Measurements from ENCODE around the gene CRYGB. TPM values are rescaled to one million over a fixed set of nuclear protein-coding genes. Genes with fewer than 3 reads are reported as not detected.

Gene CRYGB
- total and polyA plus RNA-seq, 10 of the 15 experiments (the other 5 are each of a cell fraction or from before 2014, with no cell fraction given), result not detected

DNA sequence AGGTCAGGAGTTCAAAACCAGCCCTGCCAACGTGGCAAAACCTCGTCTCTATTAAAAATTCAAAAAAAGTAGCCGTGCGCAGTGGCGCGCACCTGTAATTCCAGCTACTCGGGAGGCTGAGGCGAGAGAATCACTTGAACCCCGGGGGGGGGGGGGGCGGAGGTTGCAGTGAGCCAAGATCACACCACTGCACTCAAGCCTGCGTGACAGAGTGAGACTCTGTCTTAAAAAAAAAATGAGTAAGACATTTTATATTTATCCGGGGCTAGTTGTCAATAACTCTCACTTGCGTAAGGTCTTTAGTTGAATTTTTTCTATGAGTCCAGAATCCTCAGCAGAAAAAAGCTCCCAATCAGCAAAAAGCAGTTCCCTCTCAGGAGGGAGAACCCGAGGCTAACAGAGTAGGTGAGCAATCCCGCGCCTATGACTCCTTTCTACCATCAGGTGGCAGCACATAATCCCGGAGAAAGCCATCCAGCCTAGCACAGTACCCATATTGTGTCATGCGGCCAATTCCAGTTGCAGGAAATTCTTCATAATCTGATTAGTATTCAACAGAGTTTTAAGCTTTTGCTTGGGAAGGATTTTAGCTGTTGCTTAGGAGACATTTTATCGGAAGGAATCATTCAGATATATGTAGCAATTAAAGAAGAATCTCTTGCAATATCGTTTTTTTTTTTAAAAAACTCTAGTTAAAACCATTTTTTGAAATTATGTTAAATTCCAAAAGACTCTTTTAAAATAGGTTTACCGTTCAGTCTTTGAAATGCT, 29.3 kb upstream of the CRYGB start:
- Histone ChIP-seq H3K4me3 (no peak overlapping the region), H2AFZ (ENCODE audit: control insufficient read depth, low read depth, low read length) (no peak overlapping the region), H3K79me2 (ENCODE audit: control insufficient read depth, insufficient read depth, low read length) (no peaks in the 10 kb centered on the region), H3K4me1 (ENCODE audit: control insufficient read depth, insufficient read depth, low read length) (no peaks in the 10 kb centered on the region), H4K20me1 (ENCODE audit: control insufficient read depth, insufficient read depth) (no peaks in the 10 kb centered on the region), H3K9me3 (replicated peaks; ENCODE audit: control insufficient read depth, insufficient read depth, low read length) (no peaks in the 10 kb centered on the region), H3K9ac (ENCODE audit: control insufficient read depth, insufficient read depth, low read length) (no peak overlapping the region), H3K36me3 (ENCODE audit: control insufficient read depth in 2 of 2, insufficient read depth in 2 of 2, low read length in 1 of 2) (no peaks in the 10 kb centered on the region), H3K27ac (ENCODE audit: control insufficient read depth, insufficient read depth) (no peak overlapping the region), H3K4me2 (ENCODE audit: control insufficient read depth, insufficient read depth) (no peak overlapping the region), H3K27me3 (replicated peaks in 1 of 2; ENCODE audit: control insufficient read depth in 2 of 2, insufficient read depth in 2 of 2, low read length in 1 of 2) (peaks cover 0 to 5% of the 10 kb centered on the region in 2 experiments; a peak in 1 of 4 replicates)
- ChIA-PET SMC1A (ENCODE audit: uncharacterized antibody, unreplicated experiment) (interaction anchor here (0.9 to 2.6 kb wide), 13 partner anchors 9 to 1156 kb away, joined by 3 to 32 read pairs (median 3); partner anchors contain the start of gene IDH1), CTCF (interaction anchor here (0.6 to 2.9 kb wide), 42 partner anchors 7 to 1156 kb away, joined by 3 to 51 read pairs (median 4); partner anchors contain the start of gene IDH1), POLR2A (interaction anchor here (0.6 kb wide), 1 partner anchor 564 kb away, joined by 4 read pairs; no protein-coding TSS in a partner anchor), RAD21 (ENCODE audit: unreplicated experiment) (interaction anchor here (0.6 to 2.9 kb wide), 9 partner anchors 9 to 321 kb away, joined by 3 to 25 read pairs (median 5); partner anchors contain the start of genes C2orf80, IDH1 and PIKFYVE)
- peak; percentile 100 for ATAC-seq
- intact Hi-C loops (cut with micrococcal nuclease; ENCODE audit: unreplicated experiment) (loop anchor here (1.0 to 10.0 kb wide), 3 partner anchors 79 to 1033 kb away; no protein-coding TSS in a partner anchor), in situ Hi-C loops (cut with MboI) (loop anchor here (25.0 kb wide), 1 partner anchor 1037 kb away; no protein-coding TSS in a partner anchor)
- BruUV-seq (replicated peaks), result no TSS peak
- 34% methylated on average over 20 of the region's 21 CpGs for WGBS (ENCODE audit: insufficient coverage, insufficient replicate concordance, low lambda C conversion rate, missing lambda C conversion rate)
- DNase-seq (ENCODE audit: low read depth, low spot score), result peak; percentile 12
- peak; percentile 91 for FAIRE-seq
- no peak for TF ChIP-seq SMAD1 (IDR thresholded peaks at IDR 0.05; ENCODE audit: low read depth, partially characterized antibody)
- no peak for TF ChIP-seq STAT3 (IDR thresholded peaks at IDR 0.05; ENCODE audit: low read depth, low read length)
- TF ChIP-seq RAD21 (IDR thresholded peaks at IDR 0.05; ENCODE audit: insufficient read depth, low read depth, low read length), result peak; percentile 71
- TF ChIP-seq CHD2 (IDR thresholded peaks at IDR 0.05; ENCODE audit: borderline replicate concordance, low read depth, low read length), result no peak
- no peak for TF ChIP-seq SPI1 (IDR thresholded peaks at IDR 0.05; ENCODE audit: borderline replicate concordance, insufficient read depth, low read depth, low read length)
- no peak for TF ChIP-seq BACH1 (IDR thresholded peaks at IDR 0.05; ENCODE audit: borderline replicate concordance)
- no peak for TF ChIP-seq CBFB (IDR thresholded peaks at IDR 0.05; ENCODE audit: low read depth)
- no peak for TF ChIP-seq FOS (IDR thresholded peaks at IDR 0.05; ENCODE audit: borderline replicate concordance, extremely low read depth, insufficient read length)
- no peak for TF ChIP-seq KLF5 (IDR thresholded peaks at IDR 0.05; ENCODE audit: partially characterized antibody)
- no peak for TF ChIP-seq NFYA (IDR thresholded peaks at IDR 0.05; ENCODE audit: borderline replicate concordance, low read depth, low read length)
- no peak for TF ChIP-seq ZBTB4 (CRISPR knock-in tag; IDR thresholded peaks at IDR 0.05)
- TF ChIP-seq IKZF1 (conservative IDR thresholded peaks at IDR 0.05), result no peak
- TF ChIP-seq SMAD5 (IDR thresholded peaks at IDR 0.05; ENCODE audit: low read depth), result no peak
- TF ChIP-seq YY1 (IDR thresholded peaks at IDR 0.05; ENCODE audit: low read depth, low read length), result peak; percentile 41; the same call in 1 of the 2 replicates
- TF ChIP-seq BCL11A (IDR thresholded peaks at IDR 0.05; ENCODE audit: low read depth, low read length), result no peak
- 0 out of 2 replicates have a peak, but pooled peaks have one; percentile 47 for TF ChIP-seq IRF4 (IDR thresholded peaks at IDR 0.05; ENCODE audit: low read depth, low read length)
- TF ChIP-seq, protein P1, sequence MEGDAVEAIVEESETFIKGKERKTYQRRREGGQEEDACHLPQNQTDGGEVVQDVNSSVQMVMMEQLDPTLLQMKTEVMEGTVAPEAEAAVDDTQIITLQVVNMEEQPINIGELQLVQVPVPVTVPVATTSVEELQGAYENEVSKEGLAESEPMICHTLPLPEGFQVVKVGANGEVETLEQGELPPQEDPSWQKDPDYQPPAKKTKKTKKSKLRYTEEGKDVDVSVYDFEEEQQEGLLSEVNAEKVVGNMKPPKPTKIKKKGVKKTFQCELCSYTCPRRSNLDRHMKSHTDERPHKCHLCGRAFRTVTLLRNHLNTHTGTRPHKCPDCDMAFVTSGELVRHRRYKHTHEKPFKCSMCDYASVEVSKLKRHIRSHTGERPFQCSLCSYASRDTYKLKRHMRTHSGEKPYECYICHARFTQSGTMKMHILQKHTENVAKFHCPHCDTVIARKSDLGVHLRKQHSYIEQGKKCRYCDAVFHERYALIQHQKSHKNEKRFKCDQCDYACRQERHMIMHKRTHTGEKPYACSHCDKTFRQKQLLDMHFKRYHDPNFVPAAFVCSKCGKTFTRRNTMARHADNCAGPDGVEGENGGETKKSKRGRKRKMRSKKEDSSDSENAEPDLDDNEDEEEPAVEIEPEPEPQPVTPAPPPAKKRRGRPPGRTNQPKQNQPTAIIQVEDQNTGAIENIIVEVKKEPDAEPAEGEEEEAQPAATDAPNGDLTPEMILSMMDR (IDR thresholded peaks at IDR 0.05 in 2 of 3, conservative IDR thresholded peaks at IDR 0.05 in 1 of 3; ENCODE audit: control insufficient read depth in 2 of 3, extremely low read depth in 1 of 3, insufficient read depth in 1 of 3, low read depth in 3 of 3, low read length in 3 of 3), result peak; percentile 88 to 96 (median 90)
- no peak for TF ChIP-seq ZNF207 (IDR thresholded peaks at IDR 0.05; ENCODE audit: borderline replicate concordance)
- TF ChIP-seq SMC3 (IDR thresholded peaks at IDR 0.05; ENCODE audit: borderline replicate concordance, low read length), result peak; percentile 69
